GM19468 (cell line): ENCODE data around the gene NUP210.

Experiments
- ATAC-seq: cut with Tn5 transposase; IDR thresholded peaks from one replicate; pipeline ENCODE4 v1.9.1; 2021; ENCODE audit warnings: mild to moderate bottlenecking, moderate library complexity, moderate number of reproducible peaks; ENCODE audit not compliant: unreplicated experiment; ENCODE audit errors: extremely low read depth

The NUP210 gene

GRCh38 chr3:13353936-13354542 is 66.1 kb downstream of the NUP210 start:
- ATAC-seq: no peak

DNA sequence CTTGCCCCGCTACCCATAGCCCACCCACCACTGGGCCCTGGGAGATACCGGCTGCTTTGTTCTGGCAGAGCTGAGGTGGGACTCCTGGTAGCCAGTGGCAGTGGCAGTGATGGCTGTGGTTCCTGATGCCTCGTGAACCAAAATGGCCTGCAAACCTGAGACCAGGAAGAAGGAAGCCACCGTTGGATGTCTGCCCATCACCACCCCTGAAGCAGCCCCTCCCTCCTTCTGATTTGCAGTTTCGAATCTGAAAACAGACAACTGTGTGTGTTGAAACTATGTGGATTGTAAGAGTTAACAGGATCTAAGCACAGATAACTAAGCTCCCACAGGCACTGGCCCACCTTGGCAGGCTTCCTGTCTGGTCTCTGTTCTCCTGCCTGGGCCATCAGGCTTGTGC is 66.6 kb downstream of the NUP210 start:
- ATAC-seq: no peak

DNA sequence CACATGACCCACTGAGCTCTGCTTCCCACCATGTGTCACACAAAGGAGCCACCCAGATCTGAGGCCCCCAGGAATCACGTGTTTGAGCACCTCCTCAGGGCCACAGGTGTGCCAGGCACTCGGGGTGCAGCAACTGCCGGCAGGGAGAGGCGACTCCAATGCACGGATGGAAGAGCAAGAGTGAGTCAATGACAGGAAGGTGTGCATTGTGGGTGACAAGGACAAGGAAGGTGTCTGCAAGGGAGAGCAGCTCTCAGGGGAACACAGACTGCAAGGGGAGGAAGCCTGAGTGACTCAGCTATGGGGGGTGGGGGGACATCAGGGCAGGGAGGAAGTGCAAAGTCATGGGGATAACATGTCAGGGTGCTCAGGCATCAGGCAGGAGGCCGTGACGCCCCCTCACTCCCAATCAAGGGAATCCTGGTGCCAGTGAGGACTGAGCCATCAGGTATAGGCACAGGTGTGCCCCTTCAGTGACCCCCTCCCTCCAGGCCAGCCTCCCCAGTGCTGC is 67.4 kb downstream of the NUP210 start:
- ATAC-seq: no peak

DNA sequence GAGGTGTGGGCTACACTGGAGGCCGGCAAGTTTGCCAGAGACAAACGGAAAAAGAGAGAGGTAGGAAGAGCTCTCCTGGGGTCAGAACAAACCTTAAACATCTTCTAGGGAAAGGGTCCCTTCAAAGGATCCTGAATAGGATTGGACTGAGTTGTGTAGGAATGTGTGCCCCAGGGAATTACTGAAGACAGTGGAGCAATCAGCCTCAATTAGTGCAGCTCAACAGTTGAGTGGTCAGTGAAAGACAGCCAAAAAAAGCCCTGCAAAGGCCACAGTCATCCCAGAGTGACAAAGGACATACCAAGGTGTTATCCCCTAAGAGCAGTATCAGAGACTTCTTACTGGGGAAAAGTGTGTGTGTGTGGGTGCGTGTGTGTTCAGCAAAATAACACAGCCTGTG is 70.3 kb downstream of the NUP210 start:
- no peak for ATAC-seq

- ATAC-seq: no peak
These were observed 71.3 kb downstream of the NUP210 start for GRCh38 chr3:13348661-13349396.

DNA sequence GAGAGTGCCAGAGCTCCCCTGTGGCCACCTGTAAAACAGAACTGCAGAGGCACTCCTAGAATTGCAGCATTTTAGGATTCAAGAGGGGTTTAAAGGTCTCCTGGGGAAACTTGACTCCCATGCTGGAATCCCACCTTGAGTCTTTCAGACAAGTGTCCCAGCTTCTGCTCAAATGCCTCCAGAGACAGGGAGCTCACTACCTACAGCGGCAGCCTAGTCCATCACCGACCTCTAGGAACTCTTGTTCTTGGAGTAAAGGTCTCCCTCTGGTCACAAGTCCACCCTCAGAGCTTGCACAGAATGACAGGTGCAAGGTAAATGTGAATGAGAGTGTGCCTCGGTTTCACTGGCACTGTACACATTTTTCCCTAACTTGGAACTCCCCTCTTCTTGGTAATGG is 72.0 kb downstream of the NUP210 start:
- no peak for ATAC-seq

DNA sequence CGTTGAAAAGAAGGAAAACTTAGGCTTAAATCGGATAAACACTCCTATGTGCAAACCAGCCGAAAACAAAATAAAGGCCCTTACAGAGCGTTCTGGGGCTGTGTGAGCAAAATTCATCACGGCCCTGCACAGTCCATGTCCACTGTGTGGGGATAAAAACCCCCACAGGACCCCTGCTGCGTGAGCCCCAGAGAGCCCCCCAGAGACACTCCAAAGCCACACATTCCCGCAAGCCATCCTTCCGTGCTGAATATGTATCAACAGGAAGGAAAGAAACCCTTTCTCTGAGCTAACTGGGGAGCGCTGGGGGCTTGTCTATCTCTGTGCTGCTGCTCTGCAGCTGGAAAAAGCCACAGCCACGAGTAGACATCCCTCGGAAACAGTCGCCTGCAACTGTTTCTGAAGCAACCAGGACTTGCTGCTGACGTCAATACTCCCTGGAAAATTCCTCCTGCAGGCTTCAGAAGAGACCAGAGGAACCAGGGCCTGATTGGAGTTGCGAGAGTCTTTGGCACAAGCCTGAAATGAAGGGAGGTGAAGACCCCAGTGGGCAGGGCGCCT is 72.7 kb downstream of the NUP210 start:
- ATAC-seq: no peak

DNA sequence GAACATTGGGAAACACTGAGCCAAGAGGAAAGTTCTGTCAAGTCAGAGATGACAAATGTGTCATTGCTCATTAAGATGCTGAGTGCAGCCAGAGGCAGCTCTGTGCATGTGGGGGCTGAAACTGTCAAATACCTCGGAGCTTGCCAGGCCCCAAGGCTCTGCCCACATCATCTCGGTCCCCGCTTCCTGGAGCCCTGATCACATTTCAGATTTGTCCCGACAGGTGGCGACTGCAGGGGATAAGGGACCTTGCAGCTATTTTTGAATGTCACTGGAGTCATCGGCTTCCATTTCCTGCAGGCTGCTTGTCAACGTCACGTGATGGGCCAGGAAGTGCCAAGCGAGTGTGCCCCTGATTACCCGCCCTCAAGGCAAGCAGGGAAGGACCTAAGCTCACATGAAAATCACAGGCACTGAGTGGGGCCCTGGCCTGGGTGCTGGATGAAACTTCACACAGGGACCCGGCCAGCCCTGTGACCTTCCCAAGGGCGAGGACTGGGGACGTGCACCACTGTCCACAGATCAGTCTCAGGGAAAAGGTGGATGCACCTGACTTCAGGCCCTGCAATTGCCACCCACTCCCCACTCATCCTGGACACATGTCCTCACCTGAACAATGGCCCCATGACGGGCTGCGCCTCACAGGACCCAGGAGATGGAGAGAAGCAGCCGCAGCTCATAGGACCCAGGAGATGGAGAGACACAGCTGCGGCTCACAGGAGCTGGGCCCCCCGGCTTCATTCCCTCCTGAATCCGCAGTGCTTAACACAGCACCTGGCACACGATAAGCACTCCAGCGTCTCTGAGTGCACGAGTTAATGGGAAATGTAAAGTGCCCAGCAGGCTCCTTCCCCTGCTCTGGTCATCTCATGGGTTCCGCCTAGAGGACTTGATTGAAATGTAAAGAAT is 73.4 kb downstream of the NUP210 start:
- ATAC-seq: no peak

- no peak for ATAC-seq
These were observed 74.3 kb downstream of the NUP210 start for GRCh38 chr3:13345772-13346171.

DNA sequence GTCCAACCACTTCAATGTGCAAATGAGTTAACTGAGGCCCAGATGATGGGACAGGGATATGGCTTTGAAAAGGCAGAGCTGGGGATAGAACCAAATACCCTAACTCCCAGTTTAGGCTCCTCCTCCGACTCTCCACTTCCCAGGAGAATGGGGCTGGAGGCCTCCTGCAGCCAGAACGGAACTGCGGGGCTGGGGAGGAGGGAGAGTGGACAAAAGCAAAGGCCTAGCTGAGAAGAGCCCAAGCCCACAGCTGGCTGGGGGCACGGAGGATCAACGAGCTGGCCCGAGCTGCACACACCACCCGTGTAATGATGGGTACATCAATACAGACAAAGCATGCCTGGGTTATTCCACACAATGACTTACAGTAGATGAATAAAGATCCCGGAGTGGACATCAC is 74.8 kb downstream of the NUP210 start:
- no peak for ATAC-seq

DNA sequence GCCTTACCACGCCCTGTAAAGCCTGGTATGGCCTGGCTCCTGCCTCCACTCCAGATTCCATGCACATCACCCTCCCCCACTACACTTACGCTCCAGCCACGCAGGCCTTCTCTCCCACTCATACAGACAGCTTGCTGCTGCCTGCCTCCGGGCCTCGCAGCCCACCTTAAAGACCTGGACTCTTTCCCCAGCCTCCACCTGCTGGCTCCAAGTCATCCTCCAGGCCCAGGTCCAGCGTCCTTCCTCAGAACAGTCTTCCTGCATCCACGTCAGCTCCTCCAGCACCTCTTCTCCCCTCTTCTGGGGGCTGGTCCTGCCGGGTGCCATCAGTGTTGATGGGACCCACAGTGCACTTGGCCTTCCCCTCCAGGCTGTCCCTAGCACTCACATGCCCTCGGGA is 75.5 kb downstream of the NUP210 start:
- ATAC-seq: no peak

GRCh38 chr3:13343601-13344000 is 76.5 kb downstream of the NUP210 start:
- ATAC-seq: no peak

GRCh38 chr3:13341229-13341905 is 78.8 kb downstream of the NUP210 start:
- ATAC-seq: no peak

DNA sequence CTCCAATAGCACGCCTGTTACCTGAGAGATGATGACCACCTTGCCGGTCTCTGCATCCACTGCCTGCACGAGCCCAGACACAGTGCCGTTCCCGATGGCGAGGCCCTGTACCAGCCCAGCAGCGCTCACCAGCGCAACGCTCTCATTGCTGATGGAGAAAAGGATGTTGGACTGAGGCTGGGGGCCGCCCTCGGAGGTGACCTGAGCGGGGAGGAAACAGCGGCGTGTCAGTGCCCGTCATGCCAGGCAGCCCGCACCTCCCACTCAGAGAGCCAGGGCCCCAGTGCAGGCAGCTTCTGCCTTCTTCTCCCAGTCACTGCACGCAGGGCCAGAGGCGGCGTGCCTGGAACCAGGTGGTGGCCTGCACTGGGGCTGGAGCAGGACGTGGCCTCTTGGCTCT is 80.3 kb downstream of the NUP210 start:
- ATAC-seq: no peak

DNA sequence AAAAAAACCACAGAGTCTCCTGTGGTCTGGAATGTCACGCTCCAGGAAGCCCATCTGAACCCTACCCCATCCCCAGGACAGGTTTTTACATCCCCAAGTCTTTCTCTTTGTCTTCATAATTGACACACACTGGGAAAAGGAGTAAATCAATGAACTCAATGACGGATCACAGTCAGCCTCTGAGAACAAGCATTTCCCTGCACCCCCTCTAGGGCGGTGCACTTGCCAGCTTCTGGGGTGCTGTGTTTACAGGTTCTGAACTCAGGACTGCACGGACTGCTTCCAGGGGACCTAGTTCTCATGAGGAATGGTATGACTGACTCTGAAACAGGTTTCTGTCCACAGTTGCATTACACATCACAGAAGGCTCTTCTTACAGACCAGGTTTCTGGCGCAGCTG is 81.1 kb downstream of the NUP210 start:
- ATAC-seq: no peak

DNA sequence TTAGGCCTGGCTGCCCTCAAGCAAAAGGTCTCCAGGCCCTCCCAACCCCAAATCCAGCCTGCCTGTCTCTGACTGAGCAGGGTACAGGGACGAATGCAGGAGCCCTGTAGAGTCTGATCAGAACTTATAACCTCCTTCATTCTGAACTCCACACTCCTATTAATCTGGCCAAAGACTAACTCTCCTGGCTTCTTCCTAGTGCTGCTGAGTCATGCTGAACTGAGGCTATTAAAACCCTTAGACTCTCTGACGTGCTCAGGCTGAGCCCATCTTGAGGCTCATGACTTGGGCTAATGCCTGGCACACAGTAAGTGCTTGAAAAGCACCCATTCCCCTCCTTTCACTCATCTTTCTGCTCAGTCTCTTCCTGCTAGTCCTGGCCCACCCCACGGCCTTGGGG is 81.9 kb downstream of the NUP210 start:
- ATAC-seq: no peak

GRCh38 chr3:13336592-13336991 is 83.5 kb downstream of the NUP210 start:
- ATAC-seq: no peak

GRCh38 chr3:13335503-13335902 is 84.6 kb downstream of the NUP210 start:
- no peak for ATAC-seq

DNA sequence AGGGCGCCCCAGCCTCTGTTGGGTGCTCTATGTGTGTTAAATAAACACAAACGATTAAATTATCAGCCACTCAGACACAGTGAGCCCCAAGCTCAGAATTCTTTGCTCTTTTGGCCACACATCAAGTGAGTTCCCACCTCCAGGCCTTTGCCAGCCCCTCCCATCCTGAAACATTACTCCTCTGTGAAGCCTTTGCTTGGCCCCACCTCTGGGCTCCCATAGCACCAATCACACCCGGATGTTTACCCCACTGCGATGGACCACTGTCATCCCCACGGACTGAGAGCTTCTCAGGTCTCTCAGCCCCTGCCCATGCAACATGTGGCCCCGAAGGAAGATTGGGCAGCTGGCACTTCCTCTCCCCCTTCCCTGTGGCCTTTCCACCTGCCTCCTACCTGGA is 85.1 kb downstream of the NUP210 start:
- no peak for ATAC-seq

- ATAC-seq: no peak
These were observed 86.8 kb downstream of the NUP210 start for GRCh38 chr3:13333236-13333897.
